Effector memory CD4-positive, alpha-beta T cell (primary cell): ENCODE measurements around the gene C14orf93.

ENCODE experiments used
- DNase-seq, 3 donors: peaks; one replicate each; pipeline ENCODE4 v3.0.0-alpha.2; 2020
- H3K27ac ChIP-seq: 2 replicates; pipeline ENCODE4 v1.7.0; 2013; ENCODE audit warnings: mild to moderate bottlenecking, low read length, moderate library complexity; ENCODE audit not compliant: insufficient read depth, poor library complexity, severe bottlenecking
- H3K27me3 ChIP-seq: replicated peaks from 2 replicates; pipeline ENCODE4 v1.7.0; 2013; ENCODE audit warnings: mild to moderate bottlenecking, low read length; ENCODE audit not compliant: insufficient read depth, control insufficient read depth, poor library complexity, severe bottlenecking
- H3K36me3 ChIP-seq: 2 replicates; pipeline ENCODE4 v1.7.0; 2013; ENCODE audit warnings: mild to moderate bottlenecking, low read length, moderate library complexity; ENCODE audit not compliant: control insufficient read depth, insufficient read depth
- H3K4me1 ChIP-seq: 2 replicates; pipeline ENCODE4 v1.7.0; 2013; ENCODE audit warnings: low read length, mild to moderate bottlenecking; ENCODE audit not compliant: control insufficient read depth, insufficient read depth, poor library complexity, severe bottlenecking
- H3K4me3 ChIP-seq: 2 replicates; pipeline ENCODE4 v1.7.0; 2013; ENCODE audit warnings: low read length, low read depth, mild to moderate bottlenecking; ENCODE audit not compliant: insufficient read depth, poor library complexity, severe bottlenecking
- H3K9me3 ChIP-seq: 2 replicates; pipeline ENCODE4 v1.7.0; 2013; ENCODE audit warnings: mild to moderate bottlenecking, low read length, moderate library complexity; ENCODE audit not compliant: control insufficient read depth

The C14orf93 gene

DNA sequence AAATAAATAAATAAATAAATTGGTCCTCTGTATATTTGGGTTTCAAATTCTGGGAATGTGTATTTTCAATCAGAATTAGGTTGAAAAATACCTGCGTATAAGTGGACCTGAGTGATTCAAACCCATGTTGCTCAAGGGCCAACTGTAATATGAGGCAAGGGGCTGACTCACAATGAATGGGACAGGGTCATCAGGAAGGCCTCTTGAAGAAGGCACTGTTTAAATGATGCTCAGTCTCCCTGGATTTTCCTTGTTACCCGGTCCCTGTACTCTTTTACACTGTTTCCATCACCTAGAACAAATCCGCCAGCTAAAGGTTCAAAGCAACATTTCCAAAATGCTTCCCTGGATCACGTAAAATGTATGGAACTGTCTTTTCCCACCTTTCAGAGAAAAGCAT is 21.0 kb upstream of the C14orf93 start:
- Histone ChIP-seq H3K4me3 (no peak overlapping the region), H3K27ac (no peak overlapping the region), H3K4me1 (peaks cover 17% of the 10 kb centered on the region), H3K36me3 (peaks cover 23% of the 10 kb centered on the region), H3K27me3 (no peaks in the 10 kb centered on the region), H3K9me3 (no peaks in the 10 kb centered on the region)
- DNase-seq, result no peak

DNA sequence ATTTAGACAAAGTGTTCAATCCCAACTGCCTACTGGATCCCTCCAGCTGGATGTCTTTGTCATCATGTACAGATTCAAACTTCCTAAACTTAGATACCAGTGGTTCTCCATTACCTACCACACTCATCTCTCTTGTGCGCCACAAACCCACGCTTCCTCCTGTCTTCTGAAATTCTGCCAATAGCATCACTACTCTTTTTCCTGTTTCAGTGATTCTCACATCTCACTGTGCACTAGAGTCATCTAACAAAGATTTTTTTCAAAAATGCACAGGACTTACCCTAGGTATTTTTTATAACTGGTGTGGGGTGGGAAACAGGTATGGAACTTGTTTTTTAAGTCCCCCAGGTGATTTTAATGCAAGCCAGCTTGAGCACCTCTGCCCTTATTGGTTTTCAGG is 18.9 kb upstream of the C14orf93 start:
- Histone ChIP-seq H3K9me3 (no peaks in the 10 kb centered on the region), H3K27ac (peak overlapping the region; percentile 14), H3K27me3 (no peaks in the 10 kb centered on the region), H3K4me1 (peaks cover 11% of the 10 kb centered on the region), H3K36me3 (peaks cover 29% of the 10 kb centered on the region), H3K4me3 (no peak overlapping the region)
- no peak for DNase-seq

- Histone ChIP-seq H3K4me3 (no peak overlapping the region), H3K9me3 (no peaks in the 10 kb centered on the region), H3K27me3 (no peaks in the 10 kb centered on the region), H3K36me3 (peaks cover 13% of the 10 kb centered on the region), H3K4me1 (peaks cover 8% of the 10 kb centered on the region), H3K27ac (no peak overlapping the region)
- no peak for DNase-seq
These were observed 15.3 kb upstream of the C14orf93 start for GRCh38 chr14:23025151-23025814.

DNA sequence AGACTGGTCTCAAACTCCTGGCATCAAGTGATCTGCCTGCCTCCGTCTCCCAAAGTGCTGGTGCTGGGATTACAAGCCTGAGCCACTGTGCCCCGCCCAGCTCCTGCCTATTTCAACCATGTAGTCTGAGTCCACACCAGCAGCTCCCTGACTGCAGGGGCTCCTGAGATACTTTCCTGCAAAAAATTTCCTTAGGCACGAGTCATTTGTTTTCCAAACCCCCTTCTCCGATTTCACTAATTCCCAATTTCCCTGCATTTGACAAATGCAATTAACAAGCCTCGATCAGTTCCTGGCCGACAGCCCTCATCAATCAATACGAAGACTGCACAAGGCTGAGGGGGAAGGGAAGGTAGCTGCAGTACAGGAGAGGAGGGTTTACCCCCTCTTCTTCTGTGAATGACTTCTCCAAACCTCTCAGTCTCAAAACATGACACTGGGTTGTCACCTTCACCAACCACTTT is 14.7 kb upstream of the C14orf93 start:
- H3K27me3 ChIP-seq, result no peaks in the 10 kb centered on the region
- DNase-seq, result no peak
- H3K36me3 ChIP-seq, result peaks cover 13% of the 10 kb centered on the region
- H3K27ac ChIP-seq, result no peak overlapping the region
- peaks cover 8% of the 10 kb centered on the region for H3K4me1 ChIP-seq
- H3K4me3 ChIP-seq, result no peak overlapping the region
- H3K9me3 ChIP-seq, result no peaks in the 10 kb centered on the region

DNA sequence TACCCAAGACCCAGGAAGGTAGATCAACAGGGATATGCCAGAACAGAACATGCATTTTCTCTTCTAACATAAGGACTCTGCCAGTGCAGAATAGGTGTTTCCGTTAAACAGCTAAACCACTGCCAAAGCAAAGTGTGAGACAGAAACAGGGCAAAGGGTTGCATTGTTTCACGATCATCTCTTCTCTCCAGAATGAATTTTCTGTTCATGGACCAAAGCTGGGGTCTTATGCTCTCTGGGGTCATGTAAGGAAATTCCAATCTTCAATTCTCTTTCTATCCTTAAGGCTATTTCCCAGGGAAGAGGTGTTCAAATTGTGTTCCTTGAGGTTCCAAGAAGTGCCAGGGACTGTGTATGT is 13.8 kb upstream of the C14orf93 start:
- H3K36me3 ChIP-seq, result peaks cover 9% of the 10 kb centered on the region
- H3K27me3 ChIP-seq, result no peaks in the 10 kb centered on the region
- H3K4me1 ChIP-seq, result peaks cover 7% of the 10 kb centered on the region
- DNase-seq, result no peak
- H3K4me3 ChIP-seq, result no peak overlapping the region
- H3K9me3 ChIP-seq, result no peaks in the 10 kb centered on the region
- no peak overlapping the region for H3K27ac ChIP-seq

DNA sequence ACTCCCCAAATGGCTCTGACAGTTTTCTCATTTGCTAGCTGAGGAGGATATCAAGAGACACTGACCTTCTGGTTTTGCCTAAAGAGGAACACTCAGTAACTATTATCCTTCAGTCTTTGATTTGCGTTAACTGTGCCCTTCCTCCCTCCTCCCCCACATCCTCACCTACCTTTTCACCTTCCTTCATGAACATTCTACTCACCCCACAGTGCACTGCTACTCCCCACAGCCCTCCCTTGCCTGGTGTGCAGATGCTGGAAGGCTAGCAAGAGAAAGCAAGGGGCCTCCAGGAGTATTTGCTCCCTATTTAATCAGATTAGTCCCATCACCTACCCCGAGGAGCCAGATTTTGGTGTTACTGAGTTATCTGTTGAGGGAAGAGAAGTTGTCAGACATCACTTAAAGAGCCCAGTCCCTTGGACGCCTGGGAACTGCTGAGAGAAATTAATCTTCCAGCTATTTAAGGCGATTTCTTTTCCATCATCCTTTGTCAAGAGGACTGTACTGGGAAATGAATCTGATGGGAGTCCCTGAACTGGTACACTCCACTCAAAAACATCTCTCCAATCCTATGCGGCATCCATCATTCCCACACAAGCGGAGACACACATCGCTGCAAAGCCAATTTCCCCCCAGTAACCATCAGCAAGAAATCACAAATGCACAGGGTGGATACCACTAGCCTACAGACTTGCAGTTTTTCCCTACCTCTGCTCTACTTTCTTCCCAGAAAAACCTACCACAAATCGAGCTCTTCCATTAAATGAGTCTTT is 13.3 kb upstream of the C14orf93 start:
- no peak for DNase-seq
- H3K27me3 ChIP-seq, result no peaks in the 10 kb centered on the region
- H3K9me3 ChIP-seq, result no peaks in the 10 kb centered on the region
- H3K4me1 ChIP-seq, result peaks cover 4% of the 10 kb centered on the region
- H3K4me3 ChIP-seq, result no peak overlapping the region
- peaks cover 9% of the 10 kb centered on the region for H3K36me3 ChIP-seq
- H3K27ac ChIP-seq, result no peak overlapping the region

- Histone ChIP-seq H3K36me3 (peaks cover 9% of the 10 kb centered on the region), H3K4me1 (peaks cover 4% of the 10 kb centered on the region), H3K27ac (no peak overlapping the region), H3K4me3 (no peak overlapping the region), H3K27me3 (no peaks in the 10 kb centered on the region), H3K9me3 (no peaks in the 10 kb centered on the region)
- DNase-seq, result no peak
These were observed 12.0 kb upstream of the C14orf93 start for GRCh38 chr14:23021889-23022442.

DNA sequence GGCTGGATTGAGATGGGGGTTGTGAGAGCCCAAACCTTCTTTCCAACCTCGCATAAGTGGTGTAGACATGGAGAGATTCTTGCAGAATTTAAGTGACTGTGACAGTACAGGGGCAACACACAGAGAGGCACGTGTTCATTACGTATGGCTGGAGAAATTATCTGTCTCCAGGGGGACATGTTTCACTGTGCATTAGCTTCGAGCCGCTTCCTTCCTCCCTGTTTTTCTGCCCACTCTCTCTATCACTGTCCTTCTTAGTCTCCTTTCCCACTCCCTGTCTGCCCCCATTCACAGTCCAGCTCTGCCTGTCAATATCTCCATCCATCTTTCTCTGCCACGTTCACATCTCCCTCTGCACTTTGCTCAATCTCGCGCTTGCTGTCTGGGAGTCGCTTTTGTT is 11.5 kb upstream of the C14orf93 start:
- Histone ChIP-seq H3K36me3 (peaks cover 9% of the 10 kb centered on the region), H3K4me1 (peaks cover 4% of the 10 kb centered on the region), H3K4me3 (no peak overlapping the region), H3K9me3 (no peaks in the 10 kb centered on the region), H3K27ac (no peak overlapping the region), H3K27me3 (no peaks in the 10 kb centered on the region)
- DNase-seq, result no peak

DNA sequence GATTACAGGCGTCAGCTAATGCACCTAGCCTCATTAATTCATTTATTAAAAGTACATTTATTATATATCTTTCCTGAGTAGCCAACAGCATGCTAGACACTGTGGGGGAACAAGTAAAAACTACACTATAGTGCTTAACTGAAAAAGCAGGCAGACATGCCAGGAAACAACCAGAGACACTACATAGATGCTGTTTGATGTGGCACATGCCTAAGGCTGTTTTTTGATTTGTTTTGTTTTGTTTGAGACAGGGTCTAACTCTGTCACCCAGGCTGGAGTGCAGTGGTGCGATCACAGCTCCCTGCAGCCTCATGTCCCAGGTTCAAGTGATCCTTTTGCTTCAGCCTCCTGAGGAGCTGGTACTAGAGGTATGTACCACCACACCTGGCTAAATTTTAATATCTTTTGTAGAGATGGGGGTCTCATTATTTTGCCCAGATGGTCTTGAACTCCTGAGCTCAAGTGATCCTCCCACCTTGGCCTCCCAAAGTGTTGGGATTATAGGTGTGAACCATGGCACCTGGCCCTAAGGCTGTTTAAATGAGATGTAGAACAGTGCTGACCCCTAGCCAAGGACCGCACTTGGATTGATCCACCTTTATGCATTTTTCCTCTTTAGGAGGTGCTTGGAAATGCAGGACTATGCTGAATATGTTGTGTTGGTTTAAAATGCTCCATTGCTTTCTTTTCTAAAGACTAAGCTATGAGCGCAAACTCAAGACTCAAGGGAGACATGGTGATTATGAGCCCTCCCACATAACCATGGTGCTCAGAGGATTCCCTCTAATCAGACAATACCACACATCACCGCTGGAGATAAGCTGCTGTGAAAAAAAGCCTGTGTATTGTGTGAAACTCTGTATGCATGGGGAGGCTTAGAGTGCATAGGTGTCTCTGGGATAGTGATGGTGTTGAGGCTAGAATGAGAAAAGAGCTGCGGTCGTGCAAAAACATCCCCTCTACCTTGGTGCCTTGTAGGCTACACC is 10.5 kb upstream of the C14orf93 start:
- Histone ChIP-seq H3K36me3 (peaks cover under 1% of the 10 kb centered on the region), H3K4me3 (no peak overlapping the region), H3K27ac (no peak overlapping the region), H3K4me1 (peaks cover 4% of the 10 kb centered on the region), H3K9me3 (no peaks in the 10 kb centered on the region), H3K27me3 (no peaks in the 10 kb centered on the region)
- DNase-seq, result no peak
